Measurements from ENCODE around the gene ZCRB1.

DNA sequence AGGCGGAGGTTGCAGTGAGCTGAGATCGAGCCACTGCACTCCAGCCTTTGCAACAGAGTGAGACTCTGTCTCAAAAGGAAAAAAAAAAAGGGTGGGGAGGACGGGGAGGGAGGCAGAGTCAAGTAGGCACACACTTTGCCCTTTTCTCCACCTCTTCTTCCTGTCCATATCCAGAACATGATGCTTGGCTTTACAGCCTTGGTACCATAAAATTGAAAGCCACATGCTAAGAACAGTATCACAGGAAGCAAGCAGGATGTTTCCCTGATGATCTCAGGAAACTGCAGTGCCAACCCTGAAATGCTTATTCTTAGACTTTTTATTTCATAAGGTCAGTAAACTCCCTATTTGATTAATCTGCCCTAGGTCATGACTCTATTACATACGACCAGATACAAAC, 55.3 kb downstream of the ZCRB1 start:
- TF ChIP-seq EZH2 (optimal IDR thresholded peaks at IDR 0.05; ENCODE audit: low read depth, low read length): no peak
- no peak for TF ChIP-seq EZH2phosphoT487 (IDR thresholded peaks at IDR 0.05; ENCODE audit: low read length)
